Gastrocnemius medialis (tissue), 4 donors: ENCODE measurements around the gene BCL2L1.

ENCODE experiments used
- CTCF ChIP-seq, 5 experiments: fragments of 450-650 bp in 3 of 5; fragments of 200-600 bp in 2 of 5; sonication (generic) in 2 of 5; IDR thresholded peaks in 4 of 5; conservative IDR thresholded peaks in 1 of 5; 1 replicate in 4 of 5; 2 replicates in 1 of 5; pipeline ENCODE4 v1.5.1; 2016 to 2019; ENCODE audit warnings: antibody characterized with exemption in 5 of 5, mild to moderate bottlenecking in 3 of 5, moderate library complexity in 3 of 5
- POLR2A ChIP-seq, 2 donors: fragments of 450-650 bp; IDR thresholded peaks; one replicate each; pipeline ENCODE4 v1.6.1; 2017; ENCODE audit warnings: antibody characterized with exemption in 2 of 2, mild to moderate bottlenecking in 2 of 2, moderate library complexity in 2 of 2

GRCh38 chr20:31757254-31757653 is 34.6 kb upstream of the BCL2L1 start:
- TF ChIP-seq POLR2A (IDR thresholded peaks at IDR 0.05) (no peak), CTCF (IDR thresholded peaks at IDR 0.05 in 4 of 5, conservative IDR thresholded peaks at IDR 0.05 in 1 of 5) (no peak)
